Measurements from ENCODE around the gene STXBP6.
"Not testable (repeated sequence)": the region's sequence is repeated elsewhere in the genome, so short reads cannot be mapped to it uniquely, and the experiment has no call there.

The STXBP6 gene

DNA sequence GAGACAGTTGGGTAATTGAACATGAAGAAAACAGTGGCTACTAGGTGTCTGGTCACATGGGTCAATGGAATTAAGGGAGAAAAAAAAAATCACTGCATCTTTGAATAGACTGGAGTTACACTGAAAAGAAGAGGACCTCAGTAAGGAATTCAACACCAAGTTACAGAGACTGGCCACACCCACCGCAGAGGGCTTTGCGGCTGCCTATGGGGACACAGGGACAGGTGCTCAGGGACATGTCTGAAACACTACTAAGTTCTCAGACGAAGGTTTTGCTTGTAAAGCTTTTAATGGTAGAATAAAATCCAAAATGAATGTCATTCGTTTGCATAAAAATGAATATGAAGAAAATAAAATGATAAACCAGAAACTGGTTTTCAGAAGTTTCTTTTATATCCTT, 93.8 kb downstream of the STXBP6 start:
- DNase-seq (ENCODE audit: low spot score), result no peak

DNA sequence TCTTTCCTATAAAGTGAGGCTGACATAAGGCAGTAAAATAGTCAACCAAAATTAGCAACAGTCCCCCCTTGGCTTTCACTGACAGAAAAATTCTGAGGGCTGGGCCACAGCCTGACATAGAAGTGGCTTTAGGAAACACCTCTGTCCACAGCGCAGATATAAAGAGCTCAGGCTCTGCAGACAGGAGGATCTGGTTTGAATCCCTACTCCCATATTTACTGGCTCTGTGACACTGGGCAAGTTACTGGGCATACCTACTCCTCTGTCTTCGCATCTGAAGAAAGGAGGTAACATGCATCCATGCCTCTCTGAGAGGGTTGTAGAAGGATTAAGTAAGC, 95.3 kb downstream of the STXBP6 start:
- no peak for DNase-seq (ENCODE audit: low spot score)

DNA sequence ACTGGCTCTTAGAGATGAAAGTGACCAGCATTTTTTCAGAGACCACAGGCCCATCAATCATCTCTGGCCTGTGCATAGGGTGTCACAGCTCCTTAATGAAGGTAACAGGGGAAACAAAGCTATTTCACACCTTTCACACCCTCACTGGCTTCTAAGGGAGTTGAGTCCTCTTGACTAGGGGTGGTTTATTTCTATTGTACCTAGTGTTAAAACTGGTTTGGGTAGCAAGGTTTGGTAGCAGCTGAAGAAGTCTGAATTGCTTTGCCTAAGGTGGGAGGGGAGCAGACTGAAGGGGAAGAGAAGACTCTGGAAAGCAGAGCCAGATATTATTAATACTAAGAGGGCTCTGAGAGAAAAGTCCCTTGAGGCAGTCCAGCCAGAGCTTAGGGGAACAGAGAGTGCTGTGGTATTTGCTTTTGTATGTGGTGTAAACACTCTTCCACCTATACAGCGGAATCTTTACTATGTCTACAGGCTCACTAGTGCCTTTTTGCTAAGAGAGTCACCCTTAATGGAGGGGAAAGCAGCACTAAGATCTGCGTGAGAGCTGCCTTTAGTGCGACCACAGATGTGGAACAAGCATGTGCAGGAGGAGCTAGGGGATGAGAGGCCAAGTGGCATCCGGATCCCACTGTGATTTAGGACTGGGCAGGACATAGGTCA, 95.8 kb downstream of the STXBP6 start:
- no peak for DNase-seq (ENCODE audit: low spot score)

DNA sequence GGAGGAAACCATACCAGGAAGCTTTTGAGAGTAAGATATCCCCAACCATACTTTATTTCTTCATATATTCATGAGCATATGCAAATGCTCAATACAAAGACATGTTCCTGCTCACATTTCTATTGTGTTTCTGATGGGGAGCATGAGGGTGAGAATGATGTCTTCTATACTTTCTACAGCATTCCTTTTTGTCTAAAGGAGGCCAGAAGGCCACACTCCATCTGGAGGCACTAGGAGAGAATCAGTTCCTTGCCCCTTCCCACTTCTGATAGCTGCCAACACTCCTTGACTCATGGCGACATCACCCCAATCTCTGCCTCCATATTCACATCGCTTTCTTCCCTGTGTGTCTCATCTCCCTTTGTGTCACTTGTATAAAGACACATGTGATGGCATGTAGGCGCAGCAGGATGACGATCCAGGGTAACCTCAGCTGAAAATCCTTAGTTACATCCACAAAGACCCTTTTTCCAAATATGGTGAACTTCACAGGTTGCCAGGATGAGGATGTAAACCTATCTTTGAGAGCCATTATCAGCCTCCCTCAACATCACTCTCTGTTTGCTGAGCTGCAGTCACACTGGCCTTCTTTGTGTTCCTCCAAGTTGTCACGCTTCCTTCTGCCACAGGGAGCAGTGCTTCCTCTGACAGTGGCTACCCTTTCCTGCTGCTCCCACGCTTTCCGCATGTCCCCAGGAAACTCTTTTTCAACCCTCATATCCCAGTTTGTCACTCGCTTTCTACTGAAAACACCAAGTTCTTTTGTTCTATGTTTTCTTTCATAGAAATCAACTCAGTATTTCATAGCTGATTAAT, 96.9 kb downstream of the STXBP6 start:
- no peak for DNase-seq (ENCODE audit: low spot score)

DNA sequence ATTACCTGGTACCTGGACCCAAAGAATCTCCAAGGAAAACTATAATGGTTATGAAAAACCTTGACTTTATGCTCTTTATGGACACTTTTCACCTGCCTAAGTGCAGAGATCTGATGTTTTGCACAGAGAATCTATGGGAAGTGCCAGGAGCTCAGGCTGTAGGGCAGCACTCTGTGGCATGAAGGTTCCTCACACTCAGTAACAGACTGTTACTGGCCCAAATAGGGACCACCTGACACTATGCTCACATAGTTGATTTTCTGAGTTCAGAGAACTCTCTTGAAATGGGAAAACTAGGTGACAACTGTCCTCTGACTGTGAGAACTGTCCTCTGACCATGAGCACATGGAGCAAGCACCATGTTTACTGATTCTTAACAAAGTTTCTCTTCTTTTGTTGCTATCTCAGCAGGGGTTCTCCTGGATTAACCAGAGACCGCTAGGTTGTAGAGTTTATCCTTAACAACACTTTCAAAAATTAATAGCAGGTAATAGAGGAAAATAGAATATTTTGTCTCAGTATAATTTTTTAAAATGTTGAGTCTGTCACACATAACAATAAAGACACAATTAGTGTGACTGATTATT, 101.6 kb downstream of the STXBP6 start:
- DNase-seq (ENCODE audit: low spot score), result no peak

DNA sequence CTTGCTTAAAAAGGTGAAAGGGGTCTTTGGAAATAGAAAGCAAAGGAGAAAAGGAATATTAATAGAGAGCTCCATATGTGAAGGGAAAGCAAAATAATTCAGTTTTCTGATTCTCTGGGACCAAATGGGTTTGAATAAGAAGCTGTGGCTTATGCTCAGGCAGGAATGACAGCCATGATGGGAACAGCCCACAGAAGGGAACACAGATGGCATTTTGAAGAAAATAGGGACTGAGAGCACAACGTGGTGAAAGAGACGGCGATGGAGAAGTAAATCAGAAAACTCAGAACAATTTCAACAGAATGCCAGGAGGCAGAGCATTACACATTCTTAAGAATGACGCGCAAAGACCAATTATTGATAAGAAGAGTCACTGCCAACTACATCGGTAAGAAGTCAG, 102.8 kb downstream of the STXBP6 start:
- DNase-seq (ENCODE audit: low spot score), result no peak

DNA sequence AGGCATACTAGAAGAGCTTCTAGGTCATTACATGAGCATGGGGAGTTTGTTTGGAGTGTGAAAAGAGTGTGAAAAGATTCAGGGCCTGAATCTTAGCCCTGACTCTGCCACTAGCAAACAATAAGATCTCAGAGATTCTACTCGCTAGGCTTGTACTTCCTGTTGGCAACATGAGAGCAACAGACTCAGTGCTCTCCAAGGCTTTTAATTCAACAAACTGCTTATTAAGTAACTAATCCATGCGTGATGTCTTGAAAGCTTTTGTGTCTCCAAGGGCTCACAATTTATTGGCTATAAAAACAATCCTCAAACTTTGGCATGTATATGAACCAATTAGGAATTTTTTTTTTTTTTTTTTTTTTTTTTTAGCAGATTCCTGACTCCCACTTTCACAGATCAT, 105.1 kb downstream of the STXBP6 start:
- DNase-seq (ENCODE audit: low spot score), result no peak

DNA sequence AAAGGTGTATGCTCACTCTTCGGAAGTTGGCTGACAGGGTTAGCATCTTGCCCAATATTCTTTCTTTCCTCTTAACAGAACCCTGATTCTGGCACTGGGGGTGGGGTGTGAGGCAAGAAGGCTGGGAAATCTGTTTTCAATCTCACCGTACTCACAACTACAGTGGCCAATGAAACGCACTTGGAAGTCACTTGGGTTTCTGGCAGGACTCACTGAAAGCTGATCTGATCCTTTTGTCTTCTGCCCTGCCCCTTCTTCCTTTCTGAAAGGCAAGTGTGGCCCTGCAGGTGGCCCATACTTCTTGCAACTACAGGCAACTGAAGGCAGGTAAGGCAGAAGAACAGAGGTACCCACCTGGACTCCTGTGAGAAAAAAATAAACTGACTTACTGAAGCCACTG, 106.9 kb downstream of the STXBP6 start:
- peak; percentile 67 for DNase-seq (ENCODE audit: low spot score)

DNA sequence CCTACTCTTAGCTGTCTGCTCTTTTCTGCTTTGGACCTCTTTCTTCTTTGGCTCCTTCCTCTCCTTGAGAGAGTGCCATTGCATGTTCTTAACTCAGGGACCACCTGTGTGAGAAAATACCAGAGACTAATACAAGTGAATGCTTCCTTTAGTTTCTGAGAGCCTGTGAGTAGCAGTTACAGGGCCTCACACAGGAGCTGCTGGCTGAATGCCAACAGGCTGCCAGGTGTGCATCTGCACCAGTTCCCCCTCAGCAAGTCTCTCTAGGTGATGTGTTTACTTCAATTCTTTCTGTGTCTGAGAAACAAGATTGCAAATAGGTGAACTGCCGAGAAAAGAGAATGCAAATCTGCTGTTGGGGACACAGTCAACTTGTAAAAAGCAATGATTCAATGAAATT, 108.2 kb downstream of the STXBP6 start:
- no peak for DNase-seq (ENCODE audit: low spot score)

DNA sequence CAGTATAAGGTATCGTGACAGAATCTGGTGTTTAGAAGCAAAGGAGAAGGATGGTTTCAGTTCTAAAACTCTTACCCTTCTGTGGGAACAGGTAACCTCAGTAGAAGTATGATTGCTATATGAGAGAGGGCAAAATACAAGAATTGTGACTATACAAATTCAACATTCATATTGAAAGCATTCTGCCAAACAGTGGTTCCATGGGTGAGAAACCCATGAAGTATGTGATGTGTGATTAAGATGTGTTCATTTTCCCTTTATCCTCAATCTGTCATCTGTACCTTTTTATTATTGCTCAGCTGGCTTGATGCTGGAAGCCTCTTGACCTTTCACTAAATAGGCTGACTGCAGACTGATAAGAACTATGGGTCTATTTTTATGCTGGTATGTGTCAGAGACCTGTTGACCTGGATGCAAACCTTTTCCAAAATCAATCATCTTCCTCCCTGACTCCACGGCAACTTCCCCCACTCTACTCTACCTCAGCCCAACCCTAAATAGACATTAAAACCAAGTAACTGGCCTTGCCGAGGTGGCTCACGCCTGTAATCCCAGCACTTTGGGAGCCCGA, 109.6 kb downstream of the STXBP6 start:
- DNase-seq (ENCODE audit: low spot score), result no peak

DNA sequence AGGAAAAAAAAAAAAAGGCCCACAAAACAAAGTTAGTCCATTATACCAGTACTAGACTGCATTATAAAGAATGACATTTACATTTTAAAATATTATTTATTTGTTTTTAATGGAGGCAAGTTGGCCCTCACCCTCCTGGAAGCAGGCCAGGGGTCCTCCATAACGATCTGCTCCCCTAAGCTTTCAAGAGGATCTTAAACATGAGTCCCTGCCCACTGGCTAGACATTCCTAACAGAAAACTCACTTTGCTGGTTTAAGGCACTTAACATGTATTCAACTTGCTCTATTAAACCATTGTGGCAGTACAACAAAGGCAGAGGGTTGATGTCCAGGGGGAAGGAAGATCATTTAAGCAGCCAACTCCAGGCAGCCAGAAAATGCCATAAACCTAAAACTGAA, 111.4 kb downstream of the STXBP6 start:
- no peak for DNase-seq (ENCODE audit: low spot score)

DNA sequence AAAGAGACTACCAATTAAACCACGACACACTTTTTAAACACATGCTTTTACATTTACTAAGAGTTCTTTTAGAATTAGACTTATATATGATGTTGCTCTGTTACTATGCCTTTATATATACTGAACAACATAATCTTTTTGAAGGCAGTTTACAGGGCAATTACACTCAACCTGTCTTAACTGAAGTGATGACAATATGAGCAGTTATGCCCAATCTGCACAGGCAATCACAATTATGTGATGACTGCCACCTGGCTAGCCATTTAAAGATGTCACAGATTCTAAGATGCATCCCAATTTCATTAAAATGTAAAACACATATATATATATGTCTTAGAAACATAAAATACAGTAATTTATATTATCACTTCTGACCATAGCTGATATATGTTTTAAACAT, 112.6 kb downstream of the STXBP6 start:
- DNase-seq (ENCODE audit: low spot score), result no peak

DNA sequence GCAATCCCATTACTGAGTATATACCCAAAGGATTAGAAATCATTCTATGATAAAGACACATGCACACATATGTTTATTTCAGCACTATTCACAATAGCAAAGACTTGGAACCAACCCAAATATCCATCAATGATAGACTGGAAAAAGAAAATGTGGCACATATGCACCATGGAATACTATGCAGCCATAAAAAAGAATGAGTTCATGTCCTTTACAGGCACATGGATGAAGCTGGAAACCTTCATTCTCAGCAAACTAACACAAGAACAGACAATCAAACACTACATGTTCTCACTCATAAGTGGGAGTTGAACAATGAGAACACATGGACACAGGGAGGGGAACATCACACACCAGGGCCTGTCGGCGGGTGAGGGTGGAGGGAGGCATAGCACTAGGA, 113.2 kb downstream of the STXBP6 start:
- DNase-seq (ENCODE audit: low spot score), result not testable (repeated sequence)

DNA sequence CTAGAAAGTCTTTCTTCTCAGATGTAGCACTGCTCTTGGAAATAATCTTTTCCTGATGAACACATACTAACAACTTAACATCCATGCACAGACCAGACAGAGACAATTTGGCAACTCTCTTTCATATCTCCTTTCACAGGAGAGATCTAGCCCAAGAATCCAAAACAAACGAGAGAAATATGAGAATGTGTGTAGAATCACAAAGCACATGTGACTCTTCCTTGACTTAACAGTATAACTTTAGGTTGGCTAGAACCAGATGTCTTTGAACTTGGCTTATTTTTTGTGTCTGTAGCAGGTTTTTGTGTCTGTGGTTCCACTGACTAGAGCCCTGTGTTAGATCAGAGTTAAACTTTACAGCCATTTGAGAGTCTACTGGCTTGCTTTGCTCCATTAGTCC, 114.2 kb downstream of the STXBP6 start:
- DNase-seq (ENCODE audit: low spot score), result no peak

DNA sequence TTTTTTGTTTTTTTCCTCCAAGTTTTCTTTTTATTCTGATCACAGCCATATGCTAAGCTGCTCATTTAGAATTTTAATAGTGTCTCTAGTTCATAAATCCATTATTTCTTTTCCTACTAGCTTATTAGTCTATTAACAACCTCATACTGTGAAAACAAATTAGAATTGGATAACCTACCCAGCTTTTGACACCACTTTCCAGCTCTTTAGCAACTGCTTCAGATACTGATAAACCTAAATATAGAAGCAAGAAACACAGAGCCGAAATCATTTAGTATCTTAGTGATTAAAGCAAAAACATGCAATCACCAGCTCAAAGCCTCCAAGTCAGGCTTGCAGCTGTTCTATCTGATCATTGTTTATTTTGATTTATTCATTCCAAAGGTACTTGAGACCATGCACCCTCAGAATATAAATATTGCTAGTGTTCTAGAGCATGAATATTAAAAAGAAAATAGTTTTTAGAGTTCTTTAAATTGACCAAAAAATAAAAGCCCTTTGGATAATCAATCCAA, 121.5 kb downstream of the STXBP6 start:
- no peak for DNase-seq (ENCODE audit: low spot score)

DNA sequence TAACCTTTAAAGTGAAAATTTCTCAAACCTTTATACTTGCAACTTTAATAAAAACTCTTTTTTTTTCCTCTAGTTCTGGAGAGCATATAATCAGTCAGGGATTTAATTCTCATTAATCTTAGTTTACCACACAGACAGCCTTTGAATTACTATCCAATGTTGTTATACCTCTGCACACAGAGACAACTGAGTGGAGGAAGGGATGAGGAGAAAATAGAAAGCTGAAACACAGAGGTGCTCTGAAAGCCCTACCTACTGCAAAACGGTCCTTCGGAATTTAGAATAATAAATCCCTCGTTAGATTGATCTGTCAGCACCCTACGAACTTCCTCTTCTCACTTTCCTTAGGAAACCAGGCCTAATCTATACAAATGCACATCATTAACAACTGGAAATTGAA, 122.1 kb downstream of the STXBP6 start:
- DNase-seq (ENCODE audit: low spot score), result no peak

DNA sequence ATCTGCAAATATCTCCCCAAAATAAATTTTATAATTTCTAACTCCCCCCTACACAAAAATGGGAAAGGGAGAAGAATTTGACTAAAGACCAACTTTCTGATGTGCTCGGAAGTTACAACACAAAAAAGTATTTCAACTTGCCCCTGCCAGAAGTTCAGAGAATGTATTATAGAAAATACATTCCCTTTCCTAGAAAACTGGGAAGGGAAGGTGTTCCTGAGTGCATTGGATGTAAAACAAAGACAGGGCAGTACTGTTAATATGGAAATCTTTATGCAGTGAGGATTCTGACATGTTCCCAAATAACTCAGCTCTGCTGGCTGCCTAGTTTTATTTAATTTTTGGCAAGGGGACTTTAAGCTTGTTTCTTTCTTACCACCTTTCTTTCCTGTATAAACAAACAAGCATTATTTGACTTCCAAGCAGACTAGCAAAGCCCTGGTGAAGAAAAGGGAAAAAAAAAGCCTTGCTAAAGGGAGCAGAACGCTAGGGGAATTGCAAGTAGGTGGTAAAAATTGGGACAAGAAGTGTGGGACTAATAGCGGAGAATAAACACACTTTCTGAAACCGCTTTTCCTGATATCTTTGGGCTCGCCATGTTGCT, 124.1 kb downstream of the STXBP6 start:
- DNase-seq (ENCODE audit: low spot score), result no peak

DNA sequence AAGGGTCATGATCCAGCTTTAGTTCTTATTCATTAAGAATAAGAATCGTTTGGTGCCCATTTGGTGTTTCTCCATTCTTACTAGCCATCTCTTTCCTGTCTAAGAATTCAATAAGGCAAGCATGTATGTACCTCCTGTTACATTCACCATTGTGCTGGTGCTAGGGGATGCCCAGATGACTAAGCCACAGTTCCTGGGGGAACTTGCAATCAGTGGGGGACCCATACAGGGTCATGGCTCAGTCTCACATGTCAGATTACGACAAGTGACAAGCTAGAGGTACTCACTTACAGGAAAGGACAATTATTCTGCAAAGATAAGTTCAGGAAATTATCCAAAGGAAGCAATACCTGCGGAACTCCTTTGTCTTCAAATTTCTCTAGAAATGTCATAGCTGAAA, 125.4 kb downstream of the STXBP6 start:
- DNase-seq (ENCODE audit: low spot score), result no peak

DNA sequence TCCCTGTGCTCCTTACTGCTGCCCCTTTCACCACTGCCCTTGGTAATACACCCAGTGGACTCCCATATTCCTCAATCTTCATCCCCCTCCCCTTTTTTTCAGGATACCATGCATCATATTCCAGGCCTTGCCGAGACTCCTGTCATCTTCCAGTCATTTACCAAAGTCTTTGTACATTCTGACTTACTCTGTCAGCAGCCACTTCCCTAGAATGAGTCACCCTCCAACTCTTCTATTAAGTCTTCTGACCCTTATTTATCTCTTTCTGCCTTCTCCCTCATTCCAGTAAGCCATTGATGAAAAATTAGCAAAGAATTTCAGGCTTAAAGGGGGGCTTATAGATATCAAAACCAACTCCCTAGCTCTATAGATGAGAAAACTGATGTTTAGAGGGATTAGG, 128.0 kb downstream of the STXBP6 start:
- DNase-seq (ENCODE audit: low spot score), result peak; percentile 49

DNA sequence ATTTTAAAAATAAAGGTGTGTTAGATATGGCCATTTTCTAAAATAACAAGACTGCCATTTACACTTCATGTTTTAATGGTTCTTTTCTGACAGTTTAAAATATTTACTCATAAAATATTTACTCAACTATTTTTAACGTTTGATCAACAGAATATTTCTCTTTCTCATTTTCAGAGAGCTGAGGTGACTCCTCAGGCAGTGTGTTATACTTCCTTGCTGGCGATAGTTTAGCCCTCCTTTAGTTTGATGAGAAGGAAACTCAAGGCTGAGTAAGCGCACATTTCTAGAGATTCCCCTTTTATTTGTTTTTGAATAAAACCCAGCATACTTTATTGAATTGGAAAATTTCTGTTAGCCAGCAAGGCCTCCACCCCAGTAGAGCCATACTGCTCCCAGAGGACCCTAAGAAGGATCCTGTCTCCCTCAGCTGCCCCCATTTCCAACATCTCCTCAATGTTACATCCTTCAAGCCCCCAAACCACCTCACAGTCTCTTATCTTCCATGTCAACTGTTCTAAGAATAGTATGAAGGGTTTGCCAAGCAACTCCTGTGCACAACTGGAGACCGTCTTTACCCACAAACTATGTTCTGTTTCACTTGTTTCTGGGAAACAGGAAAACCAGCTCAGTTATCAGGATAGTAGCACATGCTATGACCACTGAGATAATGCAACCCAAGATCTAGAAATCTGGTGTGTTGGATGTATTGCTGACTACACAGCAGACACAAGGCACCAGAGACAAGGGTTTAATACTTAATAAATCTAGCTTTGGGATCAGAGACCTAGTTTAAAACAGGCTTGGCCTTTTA, 129.5 kb downstream of the STXBP6 start:
- DNase-seq (ENCODE audit: low spot score), result no peak

DNA sequence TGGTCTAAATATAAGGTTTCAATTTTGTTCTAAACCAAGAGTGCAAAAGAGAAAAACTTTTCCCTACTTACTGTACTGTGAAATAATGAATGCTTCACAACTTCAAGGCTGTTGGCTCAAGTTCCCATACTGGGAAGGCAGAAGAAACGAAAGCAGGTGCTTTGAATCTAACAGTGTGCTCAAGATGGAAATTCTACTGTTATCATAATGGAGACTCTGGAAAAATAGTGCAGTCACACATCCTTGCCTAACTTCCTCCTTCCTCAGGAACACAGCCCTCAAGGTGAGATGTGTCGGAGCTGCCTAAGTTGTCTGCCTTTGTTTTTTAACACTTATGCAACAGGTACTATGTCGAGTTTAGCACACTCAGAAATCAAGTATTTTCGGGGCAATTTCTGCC, 131.1 kb downstream of the STXBP6 start:
- DNase-seq (ENCODE audit: low spot score), result no peak

Data from AG08395 (cell line).